ENCODE measurements around the gene CYS1.

Gene CYS1

DNA sequence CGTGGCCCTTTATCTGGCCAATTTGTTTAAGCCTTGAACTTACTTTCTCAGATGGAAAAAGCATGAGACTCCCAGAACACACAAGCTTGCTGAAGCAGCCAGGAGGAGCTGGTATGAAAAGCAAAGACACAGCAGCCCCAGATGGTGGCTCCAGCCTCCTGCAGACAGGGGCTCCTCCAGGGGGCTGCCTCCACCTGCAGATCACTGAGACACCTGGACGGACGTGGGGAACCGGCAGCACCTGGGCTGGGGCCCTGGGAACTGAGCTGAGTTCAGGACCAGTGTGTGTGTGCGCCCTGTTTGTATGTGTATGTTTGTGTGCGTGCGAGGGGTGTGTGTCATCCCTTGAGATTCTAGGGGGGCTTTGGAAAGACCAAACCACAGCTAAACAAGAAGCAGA, 8.6 kb downstream of the CYS1 start:
- H3K79me2 ChIP-seq (ENCODE audit: insufficient read depth, low read length), result no peaks in the 10 kb centered on the region
- no peak overlapping the region for H2AFZ ChIP-seq (ENCODE audit: low read depth, low read length, severe bottlenecking)
- no peak overlapping the region for H3K4me3 ChIP-seq (ENCODE audit: insufficient read depth, low read length, poor library complexity, severe bottlenecking)
- no peak overlapping the region for H3K4me2 ChIP-seq (ENCODE audit: low read depth, low read length, poor library complexity, severe bottlenecking)
- TF ChIP-seq, protein P1, sequence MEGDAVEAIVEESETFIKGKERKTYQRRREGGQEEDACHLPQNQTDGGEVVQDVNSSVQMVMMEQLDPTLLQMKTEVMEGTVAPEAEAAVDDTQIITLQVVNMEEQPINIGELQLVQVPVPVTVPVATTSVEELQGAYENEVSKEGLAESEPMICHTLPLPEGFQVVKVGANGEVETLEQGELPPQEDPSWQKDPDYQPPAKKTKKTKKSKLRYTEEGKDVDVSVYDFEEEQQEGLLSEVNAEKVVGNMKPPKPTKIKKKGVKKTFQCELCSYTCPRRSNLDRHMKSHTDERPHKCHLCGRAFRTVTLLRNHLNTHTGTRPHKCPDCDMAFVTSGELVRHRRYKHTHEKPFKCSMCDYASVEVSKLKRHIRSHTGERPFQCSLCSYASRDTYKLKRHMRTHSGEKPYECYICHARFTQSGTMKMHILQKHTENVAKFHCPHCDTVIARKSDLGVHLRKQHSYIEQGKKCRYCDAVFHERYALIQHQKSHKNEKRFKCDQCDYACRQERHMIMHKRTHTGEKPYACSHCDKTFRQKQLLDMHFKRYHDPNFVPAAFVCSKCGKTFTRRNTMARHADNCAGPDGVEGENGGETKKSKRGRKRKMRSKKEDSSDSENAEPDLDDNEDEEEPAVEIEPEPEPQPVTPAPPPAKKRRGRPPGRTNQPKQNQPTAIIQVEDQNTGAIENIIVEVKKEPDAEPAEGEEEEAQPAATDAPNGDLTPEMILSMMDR (IDR thresholded peaks at IDR 0.05; ENCODE audit: insufficient read depth, low read length, poor library complexity, severe bottlenecking), result no peak
- no peak for TF ChIP-seq EZH2phosphoT487 (conservative IDR thresholded peaks at IDR 0.05; ENCODE audit: low read length)
- no peaks in the 10 kb centered on the region for H3K36me3 ChIP-seq (ENCODE audit: low read length)
- peaks cover 9% of the 10 kb centered on the region; the same call in 1 of the 2 replicates for H3K9me3 ChIP-seq (ENCODE audit: insufficient read depth, low read length)
- H3K27me3 ChIP-seq (ENCODE audit: low read length), result no peaks in the 10 kb centered on the region
- H4K20me1 ChIP-seq (ENCODE audit: low read depth, low read length), result no peaks in the 10 kb centered on the region
- no peaks in the 10 kb centered on the region for H3K9me2 ChIP-seq (replicated peaks; ENCODE audit: insufficient read depth, low read length)
- no peaks in the 10 kb centered on the region for H3F3A ChIP-seq (ENCODE audit: insufficient read depth)
- no peak overlapping the region for H3K27ac ChIP-seq (ENCODE audit: low read depth, low read length)
- no peak overlapping the region for H3K9ac ChIP-seq (ENCODE audit: low read length)

DNA sequence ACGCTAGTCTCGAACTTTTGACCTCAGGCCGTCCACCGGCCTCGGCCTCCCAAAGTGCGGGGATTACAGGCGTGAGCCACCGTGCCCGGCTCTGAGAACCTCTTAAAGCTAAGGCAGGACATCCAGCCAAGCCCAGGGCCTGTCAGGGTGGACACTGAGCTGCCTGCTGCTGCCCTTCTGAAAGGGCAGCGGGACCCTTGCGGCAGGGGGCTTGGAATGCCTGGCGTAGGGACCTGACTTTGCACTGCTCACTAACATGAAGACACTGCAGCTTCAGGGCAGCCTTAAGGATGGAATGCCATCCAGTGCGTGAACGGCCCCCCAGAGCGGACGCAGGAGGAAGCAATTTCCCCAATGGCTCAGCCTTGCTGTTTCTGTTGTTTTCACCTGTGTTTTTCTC, 9.0 kb downstream of the CYS1 start:
- no peak overlapping the region for H3K4me3 ChIP-seq (ENCODE audit: insufficient read depth, low read length, poor library complexity, severe bottlenecking)
- no peaks in the 10 kb centered on the region for H3F3A ChIP-seq (ENCODE audit: insufficient read depth)
- no peak overlapping the region for H3K4me2 ChIP-seq (ENCODE audit: low read depth, low read length, poor library complexity, severe bottlenecking)
- no peak overlapping the region for H3K9ac ChIP-seq (ENCODE audit: low read length)
- peaks cover 9% of the 10 kb centered on the region; the same call in 1 of the 2 replicates for H3K9me3 ChIP-seq (ENCODE audit: insufficient read depth, low read length)
- H2AFZ ChIP-seq (ENCODE audit: low read depth, low read length, severe bottlenecking), result no peak overlapping the region
- no peak for TF ChIP-seq EZH2phosphoT487 (conservative IDR thresholded peaks at IDR 0.05; ENCODE audit: low read length)
- TF ChIP-seq, protein P1 (IDR thresholded peaks at IDR 0.05; ENCODE audit: insufficient read depth, low read length, poor library complexity, severe bottlenecking), result no peak
- H3K79me2 ChIP-seq (ENCODE audit: insufficient read depth, low read length), result no peaks in the 10 kb centered on the region
- H3K27ac ChIP-seq (ENCODE audit: low read depth, low read length), result no peak overlapping the region
- no peaks in the 10 kb centered on the region for H3K9me2 ChIP-seq (replicated peaks; ENCODE audit: insufficient read depth, low read length)
- no peaks in the 10 kb centered on the region for H4K20me1 ChIP-seq (ENCODE audit: low read depth, low read length)
- no peaks in the 10 kb centered on the region for H3K36me3 ChIP-seq (ENCODE audit: low read length)
- H3K27me3 ChIP-seq (ENCODE audit: low read length), result no peaks in the 10 kb centered on the region

DNA sequence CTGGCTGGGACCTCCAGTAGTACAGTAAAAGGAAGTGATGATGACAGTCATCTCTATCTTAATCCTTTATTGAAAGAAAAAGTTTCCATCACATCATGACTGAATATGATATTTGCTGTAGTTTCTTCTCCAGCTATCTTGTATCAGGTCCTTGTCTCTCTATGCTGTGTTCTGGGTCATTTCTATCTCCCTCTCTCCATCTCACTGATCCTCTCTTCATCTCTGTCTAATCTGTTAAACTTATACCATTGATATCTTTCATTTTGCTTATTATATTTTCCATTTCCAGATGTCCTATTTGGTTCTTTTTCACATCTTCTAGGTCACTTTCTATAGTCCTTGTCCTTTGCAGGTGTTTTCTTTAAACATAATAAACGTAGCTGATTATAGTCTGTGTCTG, 12.3 kb downstream of the CYS1 start:
- no peak overlapping the region for H3K4me2 ChIP-seq (ENCODE audit: low read depth, low read length, poor library complexity, severe bottlenecking)

More for the DNA sequence above, 12.3 kb downstream of the CYS1 start:
- Histone ChIP-seq H3K27ac (ENCODE audit: low read depth, low read length) (no peak overlapping the region), H3K9me3 (ENCODE audit: insufficient read depth, low read length) (peaks cover 9% of the 10 kb centered on the region; the same call in 1 of the 2 replicates), H3K9me2 (replicated peaks; ENCODE audit: insufficient read depth, low read length) (no peaks in the 10 kb centered on the region), H3K79me2 (ENCODE audit: insufficient read depth, low read length) (no peaks in the 10 kb centered on the region), H3K36me3 (ENCODE audit: low read length) (no peaks in the 10 kb centered on the region), H3K9ac (ENCODE audit: low read length) (no peak overlapping the region), H3K4me3 (ENCODE audit: insufficient read depth, low read length, poor library complexity, severe bottlenecking) (no peak overlapping the region), H4K20me1 (ENCODE audit: low read depth, low read length) (no peaks in the 10 kb centered on the region), H3K27me3 (ENCODE audit: low read length) (no peaks in the 10 kb centered on the region), H3F3A (ENCODE audit: insufficient read depth) (no peaks in the 10 kb centered on the region), H2AFZ (ENCODE audit: low read depth, low read length, severe bottlenecking) (no peak overlapping the region)
- TF ChIP-seq, protein P1 (IDR thresholded peaks at IDR 0.05; ENCODE audit: insufficient read depth, low read length, poor library complexity, severe bottlenecking), result no peak
- no peak for TF ChIP-seq EZH2phosphoT487 (conservative IDR thresholded peaks at IDR 0.05; ENCODE audit: low read length)
